ENCODE data around the gene ANO10. TPM values are rescaled to one million over a fixed set of nuclear protein-coding genes. Genes with fewer than 3 reads are reported as not detected.

Gene ANO10
- total RNA-seq, 1 experiment from 2014 or later = 23.7 TPM

DNA sequence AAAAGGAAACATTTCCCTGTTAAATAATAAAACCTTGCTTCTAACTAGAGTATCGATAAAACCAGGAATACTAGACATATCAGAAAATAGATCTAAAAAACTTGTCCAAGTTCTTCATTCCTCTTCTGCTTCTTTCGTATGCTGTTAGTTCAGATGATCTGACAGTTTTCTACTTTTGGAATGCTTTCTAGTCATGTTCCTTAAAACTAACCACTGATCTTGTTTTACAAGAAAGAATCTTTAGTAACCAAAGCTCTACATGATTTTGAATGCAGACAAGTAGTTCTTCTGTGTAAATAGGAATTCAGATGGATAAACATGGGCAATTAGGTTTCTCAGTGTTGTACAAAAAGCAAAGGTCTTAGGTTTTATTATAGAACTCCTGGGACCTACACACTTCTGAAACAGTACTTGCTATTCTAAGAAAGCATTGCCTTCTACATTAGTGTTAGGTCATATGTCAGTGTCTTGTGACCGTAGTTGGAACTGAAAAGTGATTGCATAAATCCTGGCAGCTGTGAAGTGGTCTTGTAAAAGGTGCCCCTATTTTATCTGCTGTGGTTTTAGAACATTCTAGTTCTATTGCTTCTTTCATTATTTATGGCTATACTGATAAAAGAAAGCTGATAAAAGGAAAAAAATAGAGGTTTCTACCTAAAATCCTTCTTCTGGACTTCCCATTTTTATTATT is 294.8 kb downstream of the ANO10 start:
- H3K79me2 ChIP-seq (ENCODE audit: low read length) = peaks cover 87% of the 10 kb centered on the region
- H3F3A ChIP-seq (ENCODE audit: low read length, unreplicated experiment) = no peaks in the 10 kb centered on the region
- TF ChIP-seq, protein P1, sequence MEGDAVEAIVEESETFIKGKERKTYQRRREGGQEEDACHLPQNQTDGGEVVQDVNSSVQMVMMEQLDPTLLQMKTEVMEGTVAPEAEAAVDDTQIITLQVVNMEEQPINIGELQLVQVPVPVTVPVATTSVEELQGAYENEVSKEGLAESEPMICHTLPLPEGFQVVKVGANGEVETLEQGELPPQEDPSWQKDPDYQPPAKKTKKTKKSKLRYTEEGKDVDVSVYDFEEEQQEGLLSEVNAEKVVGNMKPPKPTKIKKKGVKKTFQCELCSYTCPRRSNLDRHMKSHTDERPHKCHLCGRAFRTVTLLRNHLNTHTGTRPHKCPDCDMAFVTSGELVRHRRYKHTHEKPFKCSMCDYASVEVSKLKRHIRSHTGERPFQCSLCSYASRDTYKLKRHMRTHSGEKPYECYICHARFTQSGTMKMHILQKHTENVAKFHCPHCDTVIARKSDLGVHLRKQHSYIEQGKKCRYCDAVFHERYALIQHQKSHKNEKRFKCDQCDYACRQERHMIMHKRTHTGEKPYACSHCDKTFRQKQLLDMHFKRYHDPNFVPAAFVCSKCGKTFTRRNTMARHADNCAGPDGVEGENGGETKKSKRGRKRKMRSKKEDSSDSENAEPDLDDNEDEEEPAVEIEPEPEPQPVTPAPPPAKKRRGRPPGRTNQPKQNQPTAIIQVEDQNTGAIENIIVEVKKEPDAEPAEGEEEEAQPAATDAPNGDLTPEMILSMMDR (conservative IDR thresholded peaks at IDR 0.05; ENCODE audit: low read depth, low read length) = no peak
- no peak overlapping the region for H2AFZ ChIP-seq (ENCODE audit: low read length)
- H4K20me1 ChIP-seq (ENCODE audit: low read length) = no peaks in the 10 kb centered on the region
- intact Hi-C loops (cut with micrococcal nuclease) = no loop called here
- no peaks in the 10 kb centered on the region for H3K9me2 ChIP-seq (replicated peaks; ENCODE audit: low read length)
- no peak overlapping the region for H3K4me3 ChIP-seq (ENCODE audit: low read length)
- DNase-seq = no peak
- POLR2A ChIA-PET (ENCODE audit: unreplicated experiment) = no interaction called here
- H3K9ac ChIP-seq (ENCODE audit: low read length) = no peak overlapping the region
- no peaks in the 10 kb centered on the region for H3K27me3 ChIP-seq (ENCODE audit: low read length)
- BruUV-seq (replicated peaks) = no TSS peak
- no peak for ATAC-seq
- peaks cover 5% of the 10 kb centered on the region for H3K36me3 ChIP-seq (ENCODE audit: low read depth, low read length)
- no peaks in the 10 kb centered on the region for H3K4me1 ChIP-seq (ENCODE audit: insufficient read depth, low read length)
- H3K9me3 ChIP-seq (ENCODE audit: low read length) = no peaks in the 10 kb centered on the region
- CTCF ChIA-PET = no interaction called here
- no peak overlapping the region for H3K4me2 ChIP-seq (ENCODE audit: low read length)
- no peak overlapping the region for H3K27ac ChIP-seq (ENCODE audit: low read length)

DNA sequence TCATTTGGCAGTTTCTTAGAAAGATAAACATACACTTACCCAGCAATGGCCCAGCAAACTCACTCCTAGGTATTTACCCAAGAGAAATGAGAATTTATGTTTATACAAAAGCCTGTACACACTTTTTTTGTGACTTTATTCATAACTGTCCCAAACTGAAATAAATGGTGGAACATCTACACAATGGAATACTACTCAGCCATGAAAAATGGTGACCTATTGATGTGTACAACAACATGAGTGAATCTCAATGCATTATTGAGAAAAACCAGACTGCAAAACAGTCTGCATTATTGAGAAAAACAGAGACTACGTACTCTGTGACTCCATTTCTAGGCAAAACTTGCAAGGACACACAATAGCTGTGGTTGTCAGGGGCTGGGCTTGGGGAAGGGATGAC is 298.3 kb downstream of the ANO10 start:
- Histone ChIP-seq H4K20me1 (ENCODE audit: low read length) (peaks cover 4% of the 10 kb centered on the region; the same call in 1 of the 2 replicates), H3K36me3 (ENCODE audit: low read depth, low read length) (peaks cover 6% of the 10 kb centered on the region; the same call in 1 of the 2 replicates), H3K27me3 (ENCODE audit: low read length) (no peaks in the 10 kb centered on the region), H3F3A (ENCODE audit: low read length, unreplicated experiment) (no peaks in the 10 kb centered on the region), H3K27ac (ENCODE audit: low read length) (no peak overlapping the region), H3K9ac (ENCODE audit: low read length) (no peak overlapping the region), H3K9me2 (replicated peaks; ENCODE audit: low read length) (no peaks in the 10 kb centered on the region), H2AFZ (ENCODE audit: low read length) (no peak overlapping the region), H3K4me3 (ENCODE audit: low read length) (no peak overlapping the region), H3K4me1 (ENCODE audit: insufficient read depth, low read length) (no peaks in the 10 kb centered on the region), H3K79me2 (ENCODE audit: low read length) (peaks cover 81% of the 10 kb centered on the region), H3K4me2 (ENCODE audit: low read length) (no peak overlapping the region), H3K9me3 (ENCODE audit: low read length) (no peaks in the 10 kb centered on the region)
- DNase-seq (no peak), ATAC-seq (no peak)
- intact Hi-C loops (cut with micrococcal nuclease) = no loop called here
- TF ChIP-seq, protein P1 (conservative IDR thresholded peaks at IDR 0.05; ENCODE audit: low read depth, low read length) = no peak
- TF ChIP-seq EZH2phosphoT487 (IDR thresholded peaks at IDR 0.05; ENCODE audit: borderline replicate concordance, low read length) (no peak), EZH2 (IDR thresholded peaks at IDR 0.05; ENCODE audit: low read length, unreplicated experiment) (no peak)
- CTCF ChIA-PET = no interaction called here
- POLR2A ChIA-PET (ENCODE audit: unreplicated experiment) = no interaction called here
- no TSS peak for BruUV-seq (replicated peaks)

DNA sequence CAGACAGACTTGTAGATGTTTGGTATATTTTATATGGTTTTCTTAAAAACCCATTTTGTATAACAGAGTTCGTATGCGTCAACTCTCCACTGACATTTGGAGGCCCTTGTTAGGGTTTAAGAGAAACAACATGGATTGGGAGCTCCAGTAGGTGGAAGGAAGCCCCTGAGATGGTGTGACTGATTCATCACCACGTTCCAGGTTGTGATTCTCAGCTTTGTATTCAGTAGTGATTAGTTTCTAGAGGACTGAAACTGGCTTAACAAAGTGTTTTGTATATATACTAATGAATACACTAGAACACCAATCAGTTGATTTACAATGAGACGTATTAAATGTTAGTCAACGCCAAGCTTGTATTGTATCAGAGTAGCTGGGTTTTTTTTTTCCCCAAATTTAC is 301.5 kb downstream of the ANO10 start:
- peaks cover 80% of the 10 kb centered on the region for H3K79me2 ChIP-seq (ENCODE audit: low read length)
- POLR2A ChIA-PET (ENCODE audit: unreplicated experiment) = no interaction called here
- no peak for ATAC-seq

More for the DNA sequence above, 301.5 kb downstream of the ANO10 start:
- Histone ChIP-seq H3K4me1 (ENCODE audit: insufficient read depth, low read length) (peaks cover 18% of the 10 kb centered on the region), H3K4me2 (ENCODE audit: low read length) (no peak overlapping the region), H3K9me2 (replicated peaks; ENCODE audit: low read length) (no peaks in the 10 kb centered on the region), H3F3A (ENCODE audit: low read length, unreplicated experiment) (no peaks in the 10 kb centered on the region), H3K4me3 (ENCODE audit: low read length) (no peak overlapping the region), H4K20me1 (ENCODE audit: low read length) (peaks cover 8% of the 10 kb centered on the region; the same call in 1 of the 2 replicates), H3K9me3 (ENCODE audit: low read length) (no peaks in the 10 kb centered on the region), H3K36me3 (ENCODE audit: low read depth, low read length) (peaks cover 14% of the 10 kb centered on the region; the same call in 1 of the 2 replicates), H2AFZ (ENCODE audit: low read length) (no peak overlapping the region), H3K9ac (ENCODE audit: low read length) (no peak overlapping the region), H3K27ac (ENCODE audit: low read length) (no peak overlapping the region), H3K27me3 (ENCODE audit: low read length) (no peaks in the 10 kb centered on the region)
- TF ChIP-seq EZH2phosphoT487 (IDR thresholded peaks at IDR 0.05; ENCODE audit: borderline replicate concordance, low read length) (no peak), EZH2 (IDR thresholded peaks at IDR 0.05; ENCODE audit: low read length, unreplicated experiment) (no peak)
- TF ChIP-seq, protein P1 (conservative IDR thresholded peaks at IDR 0.05; ENCODE audit: low read depth, low read length) = no peak
- no TSS peak for BruUV-seq (replicated peaks)
- no peak for DNase-seq
- CTCF ChIA-PET = interaction anchor here (0.6 kb wide), 2 partner anchors 388 to 489 kb away, joined by 6 to 9 read pairs; no protein-coding TSS in a partner anchor
- intact Hi-C loops (cut with micrococcal nuclease) = no loop called here
